ENCODE results near the gene TMX4. TPM values are rescaled to one million over a fixed set of nuclear protein-coding genes. Genes with fewer than 3 reads are reported as not detected.

The TMX4 gene
- total and polyA plus RNA-seq, 2 of the 8 experiments (the other 6 are each of a cell fraction or from before 2014, with no cell fraction given), result 2.1 to 7.8 TPM

DNA sequence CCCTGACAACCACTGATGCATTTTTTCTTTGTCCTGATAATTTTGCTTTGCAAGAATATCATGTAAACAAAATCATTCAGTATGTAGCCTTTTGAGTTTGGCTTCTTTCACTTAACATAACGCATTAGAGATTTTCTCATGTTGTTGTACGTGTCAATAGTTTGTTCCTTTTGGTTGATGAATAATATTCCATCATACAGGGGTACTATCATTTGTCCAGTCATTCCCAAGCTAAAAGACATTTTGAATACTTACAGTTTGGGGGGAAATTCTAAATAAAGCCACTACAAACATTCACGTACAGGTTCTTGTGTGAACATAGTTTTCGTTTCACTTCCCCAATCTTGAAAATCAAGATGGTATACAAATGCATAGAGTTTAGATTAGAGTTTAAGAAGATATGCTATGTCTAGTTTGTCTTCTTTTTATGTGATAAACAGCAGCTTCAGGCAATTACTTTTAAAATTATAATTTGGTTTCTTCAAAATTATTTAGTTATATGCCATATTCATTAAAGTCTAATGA lies 84.5 kb downstream of the TMX4 start (continued):
- TF ChIP-seq, protein P1, sequence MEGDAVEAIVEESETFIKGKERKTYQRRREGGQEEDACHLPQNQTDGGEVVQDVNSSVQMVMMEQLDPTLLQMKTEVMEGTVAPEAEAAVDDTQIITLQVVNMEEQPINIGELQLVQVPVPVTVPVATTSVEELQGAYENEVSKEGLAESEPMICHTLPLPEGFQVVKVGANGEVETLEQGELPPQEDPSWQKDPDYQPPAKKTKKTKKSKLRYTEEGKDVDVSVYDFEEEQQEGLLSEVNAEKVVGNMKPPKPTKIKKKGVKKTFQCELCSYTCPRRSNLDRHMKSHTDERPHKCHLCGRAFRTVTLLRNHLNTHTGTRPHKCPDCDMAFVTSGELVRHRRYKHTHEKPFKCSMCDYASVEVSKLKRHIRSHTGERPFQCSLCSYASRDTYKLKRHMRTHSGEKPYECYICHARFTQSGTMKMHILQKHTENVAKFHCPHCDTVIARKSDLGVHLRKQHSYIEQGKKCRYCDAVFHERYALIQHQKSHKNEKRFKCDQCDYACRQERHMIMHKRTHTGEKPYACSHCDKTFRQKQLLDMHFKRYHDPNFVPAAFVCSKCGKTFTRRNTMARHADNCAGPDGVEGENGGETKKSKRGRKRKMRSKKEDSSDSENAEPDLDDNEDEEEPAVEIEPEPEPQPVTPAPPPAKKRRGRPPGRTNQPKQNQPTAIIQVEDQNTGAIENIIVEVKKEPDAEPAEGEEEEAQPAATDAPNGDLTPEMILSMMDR (IDR thresholded peaks at IDR 0.05; ENCODE audit: control extremely low read depth in 1 of 3, insufficient read depth in 1 of 3, low read depth in 1 of 3, low read length in 3 of 3), result no peak
- no peak for TF ChIP-seq SUZ12 (IDR thresholded peaks at IDR 0.05; ENCODE audit: low read length)
- no peak for TF ChIP-seq RXRA (IDR thresholded peaks at IDR 0.05; ENCODE audit: insufficient read depth, low read depth, low read length)

All from H1 (cell line).